Forelimb muscle (tissue), 1 donor: Measurements from ENCODE around the gene GDF10. TPM values are rescaled to one million over a fixed set of nuclear protein-coding genes. Genes with fewer than 3 reads are reported as not detected.

ENCODE experiments used
- DNase-seq: peaks from one replicate; pipeline ENCODE4 v3.0.0-alpha.2; 2013; ENCODE audit warnings: low read depth
- polyA plus RNA-seq: library from polyadenylated mRNA; unstranded; fragments of 120-200 nt; gene quantifications from one replicate; pipeline ENCODE4 v1.2.1, GENCODE V29; 2013; ENCODE audit not compliant: insufficient read length

The GDF10 gene
- polyA plus RNA-seq, 1 donor = 3.2 TPM

GRCh38 chr10:47333532-47333931 is 33.5 kb downstream of the GDF10 start:
- no peak for DNase-seq

- no peak for DNase-seq
These were observed 34.7 kb downstream of the GDF10 start for GRCh38 chr10:47334466-47335295.

- no peak for DNase-seq
These were observed 35.9 kb downstream of the GDF10 start for GRCh38 chr10:47335906-47336305.

GRCh38 chr10:47336387-47337134 is 36.6 kb downstream of the GDF10 start:
- DNase-seq = no peak

- no peak for DNase-seq
These were observed 37.3 kb downstream of the GDF10 start for GRCh38 chr10:47337310-47337709.

GRCh38 chr10:47339186-47339735 is 39.3 kb downstream of the GDF10 start:
- DNase-seq = no peak

GRCh38 chr10:47339759-47340607 is 40.0 kb downstream of the GDF10 start:
- no peak for DNase-seq

GRCh38 chr10:47340608-47341170 is 40.7 kb downstream of the GDF10 start:
- peak; percentile 9 for DNase-seq

GRCh38 chr10:47344996-47345870 is 45.2 kb downstream of the GDF10 start:
- no peak for DNase-seq

- no peak for DNase-seq
These were observed 46.7 kb downstream of the GDF10 start for GRCh38 chr10:47346581-47347302.

- DNase-seq = no peak
These were observed 47.3 kb downstream of the GDF10 start for GRCh38 chr10:47347303-47347675.

- no peak for DNase-seq
These were observed 48.2 kb downstream of the GDF10 start, which contains the start of gene RBP3 for GRCh38 chr10:47348138-47348651. RBP3 (plus strand) TSS chr10:47348363; CDS start chr10:47348485, 122 bp downstream.

GRCh38 chr10:47348661-47349470 is 48.9 kb downstream of the GDF10 start:
- no peak for DNase-seq

GRCh38 chr10:47349516-47349915 is 49.5 kb downstream of the GDF10 start:
- no peak for DNase-seq

- DNase-seq = no peak
These were observed 50.0 kb downstream of the GDF10 start for GRCh38 chr10:47349941-47350371.

- no peak for DNase-seq
These were observed 51.0 kb downstream of the GDF10 start for GRCh38 chr10:47350671-47351640.
